Measurements from ENCODE around the gene NDUFB8.

DNA sequence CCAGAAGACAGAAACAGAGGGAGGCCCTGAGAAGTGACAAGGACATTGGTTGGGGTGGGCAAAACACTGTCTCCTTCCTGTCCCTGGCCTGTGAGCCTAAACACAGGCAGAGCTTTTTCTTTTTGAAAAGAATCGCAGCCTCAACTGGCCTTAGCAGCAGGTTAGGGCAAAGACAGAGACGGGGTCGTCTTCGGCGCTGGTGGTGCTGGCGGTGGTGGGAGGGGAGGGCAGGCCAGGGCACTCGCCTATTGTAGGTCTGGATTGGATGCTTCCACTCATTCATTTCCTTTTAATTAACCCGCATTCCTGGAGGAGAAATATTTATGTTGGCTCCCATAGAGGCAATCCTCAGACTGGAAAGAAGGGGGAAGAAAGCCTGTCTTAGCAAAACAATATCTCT, 44.3 kb downstream of the NDUFB8 start:
- no peak for TF ChIP-seq EZH2 (IDR thresholded peaks at IDR 0.05; ENCODE audit: low read length, missing control alignments)
- TF ChIP-seq CTCF (conservative IDR thresholded peaks at IDR 0.05 in 1 of 2, IDR thresholded peaks at IDR 0.05 in 1 of 2; ENCODE audit: low read depth in 1 of 2, low read length in 2 of 2): no peak

All from fibroblast of lung (primary cell).